Measurements from ENCODE around the gene SFMBT1.

GRCh38 chr3:52983336-52983807 is 62.5 kb downstream of the SFMBT1 start:
- TF ChIP-seq POLR2A (IDR thresholded peaks at IDR 0.05): no peak
- TF ChIP-seq EP300 (IDR thresholded peaks at IDR 0.05): no peak

Data from ovary (tissue), 1 donor.